SJSA1 (cell line): ENCODE measurements around the gene ATP8B4. TPM values are rescaled to one million over a fixed set of nuclear protein-coding genes. Genes with fewer than 3 reads are reported as not detected.
"Not testable (repeated sequence)": the region's sequence is repeated elsewhere in the genome, so short reads cannot be mapped to it uniquely, and the experiment has no call there.

Source experiments
- DNase-seq, 2 experiments: peaks; one replicate each; pipeline ENCODE4 v3.0.0-alpha.2; 2015 to 2020; ENCODE audit warnings: low spot score in 2 of 2, low read depth in 1 of 2
- H3K27ac ChIP-seq: fragments of 250-450 bp; sonication (Bioruptor Pico); 2 replicates; pipeline ENCODE4 v1.5.1; 2020; ENCODE audit warnings: mild to moderate bottlenecking, moderate library complexity
- H3K27me3 ChIP-seq: fragments of 250-450 bp; sonication (Bioruptor Pico); replicated peaks from 2 replicates; pipeline ENCODE4 v1.5.1; 2020; ENCODE audit warnings: mild to moderate bottlenecking, moderate library complexity
- H3K36me3 ChIP-seq: fragments of 250-450 bp; sonication (Bioruptor Pico); 2 replicates; pipeline ENCODE4 v1.5.1; 2020; ENCODE audit warnings: mild to moderate bottlenecking
- H3K4me1 ChIP-seq: fragments of 250-450 bp; sonication (Bioruptor Pico); replicated peaks from 2 replicates; pipeline ENCODE4 v1.6.1; 2021; ENCODE audit warnings: mild to moderate bottlenecking
- H3K4me3 ChIP-seq: fragments of 250-450 bp; sonication (Bioruptor Pico); 2 replicates; pipeline ENCODE4 v1.5.1; 2020; ENCODE audit warnings: mild to moderate bottlenecking
- H3K9me3 ChIP-seq: fragments of 250-450 bp; sonication (Bioruptor Pico); replicated peaks from 2 replicates; pipeline ENCODE4 v1.5.1; 2020; ENCODE audit warnings: mild to moderate bottlenecking
- total RNA-seq: library from RNA; depleted of rRNA; stranded (reverse); fragments of >200 nt; shearing (Covaris generic); gene quantifications from 2 replicates; pipeline ENCODE4 v1.2.3, GENCODE V29; 2014

The ATP8B4 gene
- total RNA-seq, 1 experiment from 2014 or later, result 0.16 TPM

DNA sequence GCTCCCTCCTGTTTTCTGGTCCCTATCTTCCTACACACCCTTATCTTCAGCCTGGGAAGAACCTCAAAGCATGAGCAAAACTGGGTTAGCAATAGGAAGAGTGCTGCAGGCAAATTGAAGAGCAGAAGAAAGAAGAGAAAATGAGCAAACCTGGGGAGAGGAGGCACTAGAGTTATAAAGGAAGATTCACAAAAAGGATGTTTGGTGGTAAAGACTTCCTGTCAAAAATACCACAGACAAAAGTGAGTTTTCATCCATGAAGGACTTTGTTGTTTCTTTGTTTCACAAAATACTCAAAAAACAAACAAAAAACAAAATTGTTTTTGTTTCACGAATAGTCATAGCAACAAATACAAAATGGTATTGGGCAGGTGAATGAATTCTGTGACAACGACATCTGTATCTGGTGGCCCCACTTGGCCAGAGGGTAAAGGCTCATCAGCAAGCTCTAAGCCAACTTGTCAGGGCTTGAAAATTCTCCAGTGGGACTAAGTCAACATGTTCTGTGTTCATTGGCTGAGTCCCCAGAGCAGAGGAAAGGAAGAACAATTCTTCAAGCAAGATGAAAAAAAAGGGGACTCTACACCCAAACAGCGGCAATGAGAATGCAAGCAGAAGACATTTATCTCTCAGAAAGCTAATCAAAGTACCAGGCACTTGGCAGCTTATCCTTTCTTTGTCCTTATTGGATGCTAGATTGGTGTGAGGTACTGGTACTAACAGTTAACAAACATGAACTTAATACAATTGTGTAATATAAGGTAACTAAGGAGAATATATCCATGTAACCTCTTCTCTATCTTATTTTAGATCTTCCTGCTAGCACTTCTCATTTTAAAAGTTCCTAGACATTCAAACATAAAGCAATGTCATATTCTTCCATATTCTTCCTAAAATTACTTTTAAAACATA is 9.7 kb downstream of the ATP8B4 start:
- DNase-seq, result no peak
- Histone ChIP-seq H3K36me3 (no peaks in the 10 kb centered on the region), H3K27ac (no peak overlapping the region), H3K27me3 (no peaks in the 10 kb centered on the region; the same call in 1 of the 2 replicates), H3K4me3 (no peak overlapping the region), H3K4me1 (no peaks in the 10 kb centered on the region), H3K9me3 (no peaks in the 10 kb centered on the region)

GRCh38 chr15:50108461-50108860 is 10.6 kb downstream of the ATP8B4 start:
- H3K4me3 ChIP-seq, result no peak overlapping the region
- H3K27ac ChIP-seq, result no peak overlapping the region
- no peak for DNase-seq
- no peaks in the 10 kb centered on the region; the same call in 1 of the 2 replicates for H3K27me3 ChIP-seq
- H3K36me3 ChIP-seq, result no peaks in the 10 kb centered on the region
- no peaks in the 10 kb centered on the region for H3K4me1 ChIP-seq
- H3K9me3 ChIP-seq, result no peaks in the 10 kb centered on the region

DNA sequence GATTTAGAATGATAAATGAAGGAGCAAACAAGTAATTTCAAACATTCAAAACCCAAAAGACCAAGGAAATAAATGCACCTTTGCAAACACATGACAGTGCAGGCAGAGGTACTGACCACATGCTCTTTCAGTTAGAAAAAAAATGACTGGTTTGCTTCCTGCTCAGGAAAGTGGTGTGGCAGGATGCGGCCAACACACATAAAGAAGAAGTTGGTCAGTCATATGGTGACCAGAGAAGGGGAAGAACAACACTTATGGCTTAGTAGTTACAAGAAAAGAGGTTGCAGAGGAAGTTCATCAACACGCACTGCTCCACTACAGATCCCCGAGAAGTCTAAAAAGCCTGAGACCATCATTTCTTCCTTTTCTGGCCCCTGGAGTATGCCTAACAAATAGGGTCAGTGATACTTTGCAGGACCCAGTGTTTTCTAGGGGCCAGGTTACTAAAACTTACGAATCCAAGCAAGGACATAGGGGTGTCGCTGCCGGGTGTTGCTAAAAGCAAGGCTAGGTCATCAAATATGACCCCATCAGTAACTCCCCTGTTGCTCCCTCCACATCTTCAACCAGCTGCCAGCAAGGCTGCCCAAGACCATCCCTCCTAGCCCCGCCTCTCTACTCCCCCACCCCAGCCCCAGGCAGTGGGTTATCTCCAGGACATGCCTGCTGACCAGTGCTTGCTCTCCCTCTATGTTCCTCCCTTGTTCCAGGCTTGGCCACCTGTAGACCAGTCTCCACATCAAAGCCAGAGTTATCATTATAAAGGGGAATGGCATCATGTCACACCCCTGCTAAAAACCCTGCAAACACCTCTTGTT is 11.2 kb downstream of the ATP8B4 start:
- no peak overlapping the region for H3K27ac ChIP-seq
- H3K4me3 ChIP-seq, result no peak overlapping the region
- no peaks in the 10 kb centered on the region for H3K9me3 ChIP-seq
- H3K4me1 ChIP-seq, result no peaks in the 10 kb centered on the region
- DNase-seq, result no peak
- H3K36me3 ChIP-seq, result no peaks in the 10 kb centered on the region
- H3K27me3 ChIP-seq, result no peaks in the 10 kb centered on the region; the same call in 1 of the 2 replicates

DNA sequence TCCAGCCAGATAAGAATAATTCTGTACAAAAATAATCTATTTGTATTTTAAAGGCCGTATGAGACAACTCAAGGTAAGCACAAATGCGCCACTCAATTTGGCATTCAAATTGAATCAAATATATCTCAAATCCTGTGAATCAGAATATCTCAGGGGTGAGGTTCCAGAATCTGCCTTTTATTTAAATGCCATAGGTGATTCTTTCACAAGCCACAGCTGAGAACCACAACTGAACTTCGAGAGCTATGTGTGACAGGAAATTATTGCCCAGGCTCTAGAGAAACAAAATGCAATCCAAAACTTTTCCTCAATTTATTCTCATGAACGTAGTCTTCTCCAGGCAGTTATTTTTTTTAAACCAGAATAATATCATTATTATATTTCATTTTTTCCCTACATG is 11.9 kb downstream of the ATP8B4 start:
- Histone ChIP-seq H3K9me3 (no peaks in the 10 kb centered on the region), H3K36me3 (no peaks in the 10 kb centered on the region)

DNA sequence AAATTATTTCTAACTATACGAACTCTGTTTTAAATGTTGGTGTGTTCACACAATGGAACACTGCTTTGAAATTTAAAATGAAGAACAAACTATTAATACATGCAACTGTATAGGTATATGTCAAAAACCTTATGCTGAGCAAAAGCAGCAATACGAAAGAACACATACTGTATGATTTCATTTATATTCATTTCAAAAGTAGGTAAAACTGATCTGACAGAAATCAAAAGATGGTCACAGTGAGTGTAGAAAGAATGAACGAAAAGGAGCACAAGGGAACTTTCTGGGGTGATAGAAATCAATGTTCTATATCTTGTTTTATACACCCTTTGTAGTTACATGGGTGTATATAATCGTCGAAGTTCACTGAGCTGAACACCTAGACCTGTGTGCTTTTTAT is 12.6 kb downstream of the ATP8B4 start:
- no peak overlapping the region for H3K27ac ChIP-seq
- H3K36me3 ChIP-seq, result no peaks in the 10 kb centered on the region
- H3K4me1 ChIP-seq, result no peaks in the 10 kb centered on the region
- no peak overlapping the region for H3K4me3 ChIP-seq
- no peaks in the 10 kb centered on the region for H3K9me3 ChIP-seq
- no peak for DNase-seq
- H3K27me3 ChIP-seq, result no peaks in the 10 kb centered on the region; the same call in 1 of the 2 replicates

More for the DNA sequence above, 11.9 kb downstream of the ATP8B4 start:
- DNase-seq, result no peak
- Histone ChIP-seq H3K4me3 (no peak overlapping the region), H3K4me1 (no peaks in the 10 kb centered on the region), H3K27me3 (no peaks in the 10 kb centered on the region; the same call in 1 of the 2 replicates), H3K27ac (no peak overlapping the region)

GRCh38 chr15:50100486-50100885 is 18.5 kb downstream of the ATP8B4 start:
- no peaks in the 10 kb centered on the region for H3K36me3 ChIP-seq
- no peak overlapping the region for H3K27ac ChIP-seq
- no peaks in the 10 kb centered on the region for H3K4me1 ChIP-seq
- no peaks in the 10 kb centered on the region for H3K27me3 ChIP-seq
- DNase-seq, result no peak
- H3K4me3 ChIP-seq, result no peak overlapping the region
- H3K9me3 ChIP-seq, result no peaks in the 10 kb centered on the region

- DNase-seq, result no peak
- Histone ChIP-seq H3K4me3 (no peak overlapping the region), H3K4me1 (no peaks in the 10 kb centered on the region), H3K36me3 (no peaks in the 10 kb centered on the region), H3K27ac (no peak overlapping the region), H3K27me3 (no peaks in the 10 kb centered on the region), H3K9me3 (no peaks in the 10 kb centered on the region)
Observed at GRCh38 chr15:50098545-50098944, 20.5 kb downstream of the ATP8B4 start.

- no peaks in the 10 kb centered on the region for H3K4me1 ChIP-seq
- no peaks in the 10 kb centered on the region for H3K36me3 ChIP-seq
- DNase-seq, result no peak
- no peaks in the 10 kb centered on the region for H3K9me3 ChIP-seq
- H3K27me3 ChIP-seq, result no peaks in the 10 kb centered on the region
- H3K4me3 ChIP-seq, result no peak overlapping the region
- H3K27ac ChIP-seq, result no peak overlapping the region
Observed at GRCh38 chr15:50095938-50096821, 22.9 kb downstream of the ATP8B4 start.

- H3K4me1 ChIP-seq, H3K36me3 ChIP-seq, H3K27ac ChIP-seq, DNase-seq, H3K9me3 ChIP-seq, H3K4me3 ChIP-seq, H3K27me3 ChIP-seq: not testable (repeated sequence)
Observed at GRCh38 chr15:50089386-50089785, 29.6 kb downstream of the ATP8B4 start.

DNA sequence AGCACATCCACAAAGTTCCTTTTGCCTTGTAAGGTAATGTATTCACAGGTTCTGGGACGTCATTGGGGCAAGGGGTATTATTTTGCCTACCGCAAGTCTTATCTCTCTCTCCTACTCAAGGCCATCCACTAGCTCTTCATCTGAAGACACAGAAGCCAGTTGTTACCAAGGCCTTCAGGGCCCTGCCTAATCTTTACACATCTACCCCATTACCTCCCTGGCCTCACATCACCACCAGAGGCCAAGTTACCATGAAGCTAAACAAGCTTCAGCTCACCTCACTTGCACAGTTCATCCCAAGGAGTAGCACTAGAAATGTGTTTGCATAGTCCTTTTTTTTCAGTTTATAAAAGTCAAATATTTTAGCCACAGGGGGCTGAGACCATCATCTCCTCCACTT is 34.1 kb downstream of the ATP8B4 start:
- H3K9me3 ChIP-seq, result no peaks in the 10 kb centered on the region
- H3K27ac ChIP-seq, result no peak overlapping the region
- no peaks in the 10 kb centered on the region for H3K36me3 ChIP-seq
- H3K27me3 ChIP-seq, result no peaks in the 10 kb centered on the region
- no peaks in the 10 kb centered on the region for H3K4me1 ChIP-seq
- DNase-seq, result no peak
- no peak overlapping the region for H3K4me3 ChIP-seq

GRCh38 chr15:50083424-50084025 is 35.5 kb downstream of the ATP8B4 start:
- Histone ChIP-seq H3K9me3 (no peaks in the 10 kb centered on the region), H3K4me3 (no peak overlapping the region), H3K27ac (no peak overlapping the region), H3K27me3 (no peaks in the 10 kb centered on the region), H3K4me1 (no peaks in the 10 kb centered on the region), H3K36me3 (no peaks in the 10 kb centered on the region)
- no peak for DNase-seq

DNA sequence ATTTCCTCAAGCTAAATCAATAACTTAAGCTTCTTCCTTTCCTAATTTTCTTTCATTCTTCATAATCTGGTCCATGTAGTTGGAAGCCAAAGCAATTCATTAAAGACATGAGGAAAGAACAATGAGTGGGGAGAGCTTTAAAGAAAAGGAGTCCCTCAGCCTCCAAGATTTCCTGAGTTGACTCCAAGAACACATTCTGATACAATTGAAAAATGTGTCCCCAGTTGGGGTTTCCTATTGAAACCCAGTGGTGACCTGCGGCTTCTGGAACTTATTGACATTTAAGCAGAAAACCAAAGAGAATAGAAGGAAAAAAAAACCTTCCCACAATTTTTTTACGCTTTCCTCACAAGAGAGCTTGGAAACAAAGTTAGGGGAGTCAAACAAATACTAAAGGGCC is 37.0 kb downstream of the ATP8B4 start:
- no peaks in the 10 kb centered on the region for H3K27me3 ChIP-seq
- no peak overlapping the region for H3K4me3 ChIP-seq
- no peaks in the 10 kb centered on the region for H3K36me3 ChIP-seq
- no peaks in the 10 kb centered on the region for H3K4me1 ChIP-seq
- no peak for DNase-seq
- H3K9me3 ChIP-seq, result no peaks in the 10 kb centered on the region
- H3K27ac ChIP-seq, result no peak overlapping the region

DNA sequence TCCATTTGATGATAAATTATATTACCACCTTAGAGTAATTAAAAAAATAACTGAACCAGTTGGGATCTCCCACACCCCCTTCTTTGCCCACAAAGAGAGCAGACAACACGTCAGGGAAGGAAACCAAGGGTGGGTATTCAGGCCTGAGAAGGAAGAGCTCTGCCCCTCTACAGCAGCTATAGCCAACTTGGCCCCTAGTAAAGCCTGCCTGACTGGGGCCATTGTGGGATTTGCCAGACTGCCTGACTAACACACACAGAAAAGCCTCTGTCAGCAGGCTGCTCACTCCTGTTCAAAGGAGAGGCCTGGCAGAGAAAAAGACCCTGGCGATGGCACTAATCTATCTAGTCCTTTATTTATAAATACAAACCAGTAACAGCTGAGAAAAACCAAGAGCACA is 41.4 kb downstream of the ATP8B4 start:
- DNase-seq, result no peak
- no peaks in the 10 kb centered on the region for H3K4me1 ChIP-seq
- no peak overlapping the region for H3K4me3 ChIP-seq
- H3K27ac ChIP-seq, result no peak overlapping the region
- H3K9me3 ChIP-seq, result no peaks in the 10 kb centered on the region
- H3K27me3 ChIP-seq, result no peaks in the 10 kb centered on the region
- no peaks in the 10 kb centered on the region for H3K36me3 ChIP-seq
